ENCODE data around the gene APOBEC3C.

DNA sequence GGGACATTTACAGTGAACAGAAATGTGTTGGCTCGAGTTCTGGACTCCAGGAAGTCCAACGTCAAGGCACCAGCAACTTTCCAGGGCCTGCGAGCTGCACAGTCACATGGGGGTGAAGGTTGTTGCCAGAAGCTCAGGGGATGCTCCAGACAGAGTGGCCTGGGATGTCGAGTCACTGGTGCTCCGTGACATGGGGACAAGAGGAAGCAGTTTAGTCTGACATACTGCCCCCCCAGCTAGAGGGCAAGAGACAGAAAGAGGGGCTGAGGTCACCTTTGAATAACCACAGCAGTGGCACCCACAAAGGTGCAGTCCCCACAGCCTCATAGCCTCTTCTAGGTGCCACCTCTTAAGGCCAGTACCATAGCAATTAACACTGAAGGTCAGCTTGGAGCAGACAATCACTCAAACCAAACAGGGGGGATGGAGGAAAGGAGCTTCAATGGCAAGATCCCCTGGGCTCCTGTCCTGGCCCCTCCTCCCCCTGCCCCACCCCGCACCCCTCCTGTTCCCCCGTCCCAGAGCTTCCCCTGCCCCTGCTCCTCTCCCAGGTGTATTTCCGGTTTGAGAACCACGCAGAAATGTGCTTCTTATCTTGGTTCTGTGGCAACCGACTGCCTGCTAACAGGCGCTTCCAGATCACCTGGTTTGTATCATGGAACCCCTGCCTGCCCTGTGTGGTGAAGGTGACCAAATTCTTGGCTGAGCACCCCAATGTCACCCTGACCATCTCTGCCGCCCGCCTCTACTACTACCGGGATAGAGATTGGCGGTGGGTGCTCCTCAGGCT, 10.7 kb downstream of the APOBEC3C start:
- TF ChIP-seq, protein P1, sequence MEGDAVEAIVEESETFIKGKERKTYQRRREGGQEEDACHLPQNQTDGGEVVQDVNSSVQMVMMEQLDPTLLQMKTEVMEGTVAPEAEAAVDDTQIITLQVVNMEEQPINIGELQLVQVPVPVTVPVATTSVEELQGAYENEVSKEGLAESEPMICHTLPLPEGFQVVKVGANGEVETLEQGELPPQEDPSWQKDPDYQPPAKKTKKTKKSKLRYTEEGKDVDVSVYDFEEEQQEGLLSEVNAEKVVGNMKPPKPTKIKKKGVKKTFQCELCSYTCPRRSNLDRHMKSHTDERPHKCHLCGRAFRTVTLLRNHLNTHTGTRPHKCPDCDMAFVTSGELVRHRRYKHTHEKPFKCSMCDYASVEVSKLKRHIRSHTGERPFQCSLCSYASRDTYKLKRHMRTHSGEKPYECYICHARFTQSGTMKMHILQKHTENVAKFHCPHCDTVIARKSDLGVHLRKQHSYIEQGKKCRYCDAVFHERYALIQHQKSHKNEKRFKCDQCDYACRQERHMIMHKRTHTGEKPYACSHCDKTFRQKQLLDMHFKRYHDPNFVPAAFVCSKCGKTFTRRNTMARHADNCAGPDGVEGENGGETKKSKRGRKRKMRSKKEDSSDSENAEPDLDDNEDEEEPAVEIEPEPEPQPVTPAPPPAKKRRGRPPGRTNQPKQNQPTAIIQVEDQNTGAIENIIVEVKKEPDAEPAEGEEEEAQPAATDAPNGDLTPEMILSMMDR (IDR thresholded peaks at IDR 0.05; ENCODE audit: low read depth, low read length, poor library complexity, severe bottlenecking): no peak
- TF ChIP-seq EZH2phosphoT487 (IDR thresholded peaks at IDR 0.05; ENCODE audit: borderline replicate concordance, low read length): no peak

Data from DOHH2 (cell line).